Sciatic nerve (tissue), 2 donors: ENCODE measurements around the gene B4GALNT1. TPM values are rescaled to one million over a fixed set of nuclear protein-coding genes. Genes with fewer than 3 reads are reported as not detected.

Experiments
- ATAC-seq: fragments of 200-7000 bp; cut with Tn5 transposase; one replicate; pipeline ENCODE4 v1.9.1; 2020; ENCODE audit warnings: mild to moderate bottlenecking, moderate library complexity
- DNase-seq: peaks from one replicate; pipeline ENCODE4 v3.0.0-alpha.2; 2020; ENCODE audit warnings: low spot score
- intact Hi-C: fragments of 100-400 bp; cut with DNase I; formaldehyde crosslinking; loops from one replicate; pipeline ENCODE4 v1.14.2; 2022
- total RNA-seq: library from RNA; stranded (reverse); fragmentation: NEBNext Ultra II Directional; extraction: Animal tissue kit (Norgen Biotek cat#: 25700); gene quantifications from one replicate; pipeline ENCODE4 v1.2.1, GENCODE V29; 2021
- donor health status: DM: no; HTN: no; CAD: no.
- donor health status: DM: no; HTN: no; CAD: no.

The B4GALNT1 gene
- total RNA-seq, 1 donor from 2014 or later = 16.6 TPM

DNA sequence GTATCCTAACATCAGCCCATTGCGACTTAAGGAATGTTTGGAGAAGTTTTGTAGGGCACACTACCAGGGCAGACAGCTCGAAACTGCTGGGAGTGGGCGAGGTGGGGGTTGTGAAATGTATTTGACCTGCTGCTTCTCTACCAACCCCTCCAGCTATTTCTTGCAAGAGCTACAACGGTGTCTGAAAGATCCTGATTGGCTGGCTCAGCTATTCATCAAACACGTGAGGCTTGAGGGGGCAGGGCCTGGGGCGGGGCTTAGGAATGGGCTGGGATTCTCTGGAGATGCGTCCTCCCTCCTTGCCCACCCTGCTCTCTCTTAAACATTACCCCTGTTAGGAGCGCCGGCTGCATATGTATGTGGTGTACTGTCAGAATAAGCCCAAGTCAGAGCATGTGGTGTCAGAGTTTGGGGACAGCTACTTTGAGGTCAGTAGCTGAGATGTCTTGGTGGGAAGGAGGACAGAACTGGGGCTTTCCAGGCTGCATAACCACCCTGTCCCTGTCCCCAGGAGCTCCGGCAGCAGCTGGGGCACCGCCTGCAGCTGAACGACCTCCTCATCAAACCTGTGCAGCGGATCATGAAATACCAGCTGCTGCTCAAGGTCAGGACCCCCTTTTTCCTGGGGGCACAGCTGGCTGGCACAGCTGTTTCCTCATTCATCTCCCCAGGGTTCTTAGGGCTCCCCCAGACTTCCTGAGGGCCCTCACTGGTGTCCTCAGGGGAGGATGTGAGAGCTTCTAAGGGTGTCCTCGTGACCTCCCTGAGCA lies 18.6 kb downstream of the B4GALNT1 start:
- no peak for DNase-seq
- intact Hi-C loops = no loop called here
- no peak for ATAC-seq

DNA sequence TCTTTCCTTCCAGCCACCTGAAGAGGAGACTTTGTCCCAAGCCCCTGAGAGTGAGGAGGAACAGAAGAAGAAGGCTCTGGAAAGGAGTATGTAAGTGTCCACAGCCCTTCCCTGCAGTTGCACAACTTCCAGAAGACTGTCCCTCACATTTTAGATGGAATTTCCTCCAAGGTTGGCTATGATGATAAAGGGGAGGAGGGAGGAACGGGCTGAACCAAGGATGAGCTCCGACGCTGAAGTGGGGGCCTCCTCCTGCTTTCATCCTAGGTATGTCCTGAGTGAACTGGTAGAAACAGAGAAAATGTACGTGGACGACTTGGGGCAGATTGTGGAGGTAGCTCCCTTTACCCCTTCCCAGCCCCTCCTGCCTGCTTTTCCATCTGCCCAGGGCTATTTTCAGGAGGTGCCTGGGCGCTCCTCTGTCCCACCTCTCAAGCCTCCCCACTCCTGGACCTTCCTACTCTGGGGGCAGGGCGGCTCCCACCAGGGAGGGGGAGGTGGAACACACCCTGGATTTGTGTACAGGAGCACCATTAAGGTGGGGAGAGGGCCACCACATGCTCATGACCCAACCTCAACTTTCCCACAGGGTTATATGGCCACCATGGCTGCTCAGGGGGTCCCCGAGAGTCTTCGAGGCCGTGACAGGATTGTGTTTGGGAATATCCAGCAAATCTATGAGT lies 19.4 kb downstream of the B4GALNT1 start:
- no peak for DNase-seq
- ATAC-seq = no peak
- intact Hi-C loops = no loop called here

DNA sequence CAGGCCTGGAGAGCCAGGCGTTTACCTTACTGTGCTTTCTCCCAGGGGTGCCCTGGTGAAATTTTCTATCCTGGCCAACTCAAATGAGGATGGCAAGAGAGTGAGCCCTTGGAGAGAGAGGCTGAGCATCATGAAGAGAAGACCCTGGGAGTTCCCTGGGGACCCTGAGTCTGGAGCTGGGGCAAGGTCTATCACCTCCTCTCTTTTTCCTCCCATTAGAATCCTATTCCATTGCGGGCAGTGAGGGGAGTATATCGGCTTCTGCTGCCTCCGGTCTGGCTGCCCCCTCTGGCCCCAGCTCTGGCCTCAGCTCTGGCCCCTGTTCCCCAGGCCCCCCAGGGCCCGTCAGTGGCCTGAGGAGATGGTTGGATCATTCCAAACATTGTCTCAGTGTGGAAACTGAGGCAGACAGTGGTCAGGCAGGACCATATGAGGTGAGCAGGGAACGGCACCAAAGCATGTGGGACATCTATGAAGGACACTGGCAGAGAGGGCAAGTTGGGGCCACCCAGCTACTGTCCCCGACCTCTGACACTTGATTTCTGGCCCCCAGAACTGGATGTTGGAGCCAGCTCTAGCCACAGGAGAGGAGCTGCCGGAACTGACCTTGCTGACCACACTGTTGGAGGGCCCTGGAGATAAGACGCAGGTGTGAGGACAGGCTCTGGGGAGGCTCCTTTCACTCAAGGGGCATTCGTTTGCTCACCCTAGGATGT lies 20.1 kb downstream of the B4GALNT1 start:
- intact Hi-C loops = no loop called here
- no peak for DNase-seq

GRCh38 chr12:57611827-57612710 lies 20.9 kb downstream of the B4GALNT1 start:
- no peak for ATAC-seq
- intact Hi-C loops = no loop called here
- no peak for DNase-seq

More for the DNA sequence above, 20.1 kb downstream of the B4GALNT1 start:
- ATAC-seq = no peak

GRCh38 chr12:57611108-57611826 lies 21.7 kb downstream of the B4GALNT1 start, which contains the start of gene ARHGEF25:
Gene ARHGEF25, plus strand, starts transcription at chr12:57611435. Its CDS starts 460 bp downstream, at chr12:57611895.
- intact Hi-C loops = no loop called here

GRCh38 chr12:57610554-57611107 lies 22.4 kb downstream of the B4GALNT1 start:
- peak; percentile 82 for DNase-seq
- intact Hi-C loops = no loop called here
- peak; percentile 68 for ATAC-seq

More at GRCh38 chr12:57611108-57611826, 21.7 kb downstream of the B4GALNT1 start, which contains the start of gene ARHGEF25:
- ATAC-seq (peak; percentile 88), DNase-seq (peak; percentile 89)

- ATAC-seq (peak; percentile 70), DNase-seq (peak; percentile 76)
- intact Hi-C loops = no loop called here
Observed at GRCh38 chr12:57609781-57610553, 23.0 kb downstream of the B4GALNT1 start.

- ATAC-seq = peak; percentile 2
- intact Hi-C loops = no loop called here
- no peak for DNase-seq
Observed at GRCh38 chr12:57609101-57609780, 23.8 kb downstream of the B4GALNT1 start.

DNA sequence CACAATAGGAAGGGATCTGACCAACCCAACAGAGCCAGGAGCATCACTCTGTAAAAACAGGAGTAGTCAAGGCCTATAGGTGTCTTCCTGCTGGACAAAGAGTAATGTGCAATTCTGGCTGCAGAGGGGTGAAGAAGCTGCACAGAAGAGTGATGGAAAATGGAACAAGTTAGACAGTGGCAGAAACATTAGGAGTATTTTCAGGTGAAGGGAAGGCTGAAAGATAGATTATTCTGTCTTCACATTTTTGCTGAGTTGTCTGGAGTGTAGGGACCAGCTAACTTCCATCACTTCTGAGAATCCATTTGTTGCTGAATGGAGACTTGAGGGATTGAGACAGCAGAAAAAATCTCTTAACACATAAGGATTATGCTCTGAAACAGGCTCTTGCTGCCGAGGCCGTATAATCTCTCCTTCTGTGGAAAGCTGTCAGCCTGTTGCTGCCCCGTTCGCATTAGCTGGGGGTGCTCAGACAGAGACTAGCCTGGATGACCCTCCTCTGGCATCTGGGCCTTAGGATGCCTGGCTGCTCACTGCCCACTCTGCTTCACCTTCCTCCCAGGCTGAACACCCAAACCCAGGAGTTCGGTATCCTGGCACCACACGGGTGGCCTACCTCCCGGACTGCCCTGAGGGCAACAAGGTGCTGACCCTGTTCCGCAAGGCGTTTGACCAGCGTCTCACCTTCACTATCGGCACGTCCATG lies 24.9 kb downstream of the B4GALNT1 start:
- intact Hi-C loops = no loop called here
- DNase-seq (no peak), ATAC-seq (no peak)

GRCh38 chr12:57606821-57607220 lies 26.2 kb downstream of the B4GALNT1 start:
- DNase-seq (no peak), ATAC-seq (no peak)
- intact Hi-C loops = no loop called here

DNA sequence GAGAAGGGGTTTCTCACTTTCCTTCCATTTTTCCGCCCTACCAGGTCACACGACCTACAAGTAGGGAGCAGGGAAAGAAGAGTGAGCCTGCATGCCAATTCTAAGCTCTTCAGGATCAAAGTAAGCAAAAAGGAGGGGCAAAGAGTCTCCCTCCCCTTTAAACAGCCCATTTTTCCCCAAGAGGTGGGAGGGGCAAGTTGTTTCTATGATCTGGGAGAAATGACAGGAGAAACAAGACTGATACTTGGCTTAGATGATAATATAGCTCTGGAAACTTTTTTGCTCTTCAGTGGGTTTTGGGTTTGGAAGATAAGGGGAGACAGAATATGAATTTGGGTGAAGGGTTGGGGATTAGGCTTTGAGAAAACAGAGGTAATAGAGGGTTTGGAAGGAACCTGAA lies 26.6 kb downstream of the B4GALNT1 start:
- DNase-seq (no peak), ATAC-seq (no peak)
- intact Hi-C loops = no loop called here

- intact Hi-C loops = no loop called here
- ATAC-seq = no peak
- DNase-seq = no peak
Observed at GRCh38 chr12:57605811-57606311, 27.1 kb downstream of the B4GALNT1 start.

GRCh38 chr12:57604992-57605810 lies 27.8 kb downstream of the B4GALNT1 start:
- no peak for DNase-seq
- intact Hi-C loops = no loop called here
- peak; percentile 16 for ATAC-seq

DNA sequence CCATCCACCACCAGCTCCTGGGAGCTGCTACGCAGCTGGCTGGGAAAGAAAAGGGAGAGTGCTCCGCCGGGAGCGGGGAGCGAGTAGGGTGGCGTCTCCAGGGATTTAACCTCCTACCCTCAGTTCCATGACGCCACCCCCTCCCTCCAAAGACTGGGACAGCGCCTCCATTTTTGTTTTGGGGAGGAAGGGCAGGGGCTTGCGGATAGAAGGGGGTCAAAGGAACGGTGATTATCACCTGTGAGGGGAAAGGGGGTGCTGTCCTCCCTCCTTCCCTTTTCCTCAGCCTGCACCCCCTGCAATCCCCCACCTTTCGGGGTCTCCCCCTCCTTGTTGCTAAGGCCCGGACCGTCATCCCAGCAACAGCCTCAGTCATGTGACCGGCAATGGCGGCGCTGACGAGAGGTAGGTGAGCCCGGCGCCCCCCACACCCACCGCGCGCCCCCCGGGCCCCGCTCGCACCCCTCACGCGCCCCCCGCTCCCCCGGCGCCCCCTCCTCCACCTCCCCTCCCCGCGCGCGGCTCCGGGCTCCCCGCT lies 28.5 kb downstream of the B4GALNT1 start, which contains the start of gene DTX3:
Gene DTX3 (plus strand): TSS at position 371 of the 538 bp plus-strand sequence. CDS start 1,694 bp downstream, outside the sequence.
- intact Hi-C loops = no loop called here
- DNase-seq = no peak
- peak; percentile 71 for ATAC-seq
